Inflammatory macrophage (primary cell): ENCODE results near the gene TLE4.
"Not testable (repeated sequence)": the region's sequence is repeated elsewhere in the genome, so short reads cannot be mapped to it uniquely, and the experiment has no call there.

ENCODE experiments used
- DNase-seq, 2 donors: peaks; one replicate each; pipeline ENCODE4 v3.0.0-alpha.2; 2020 to 2022

The TLE4 gene

DNA sequence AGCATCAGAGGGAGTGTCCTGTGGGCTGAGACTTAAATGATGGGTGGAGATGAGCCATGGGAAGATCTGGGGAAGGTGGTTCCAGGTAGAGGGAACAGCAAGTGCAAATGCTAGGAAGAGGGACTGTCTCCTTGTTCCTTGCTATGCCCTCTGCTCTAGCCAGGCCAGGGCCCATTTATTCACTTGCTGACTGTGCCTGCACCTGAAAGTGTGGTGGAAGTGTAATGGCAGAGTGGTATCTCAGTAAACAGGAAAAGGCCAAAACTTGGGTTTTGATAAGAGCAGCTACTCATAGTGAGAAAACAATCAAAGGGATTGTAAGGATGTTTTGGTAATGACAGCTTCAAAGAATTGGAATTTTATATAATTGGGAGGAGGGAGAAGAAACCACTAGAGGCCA lies 32.4 kb downstream of the TLE4 start:
- no peak for DNase-seq

GRCh38 chr9:79604921-79605562 lies 33.3 kb downstream of the TLE4 start:
- no peak for DNase-seq

GRCh38 chr9:79606529-79606928 lies 34.8 kb downstream of the TLE4 start:
- not testable (repeated sequence) for DNase-seq

- no peak for DNase-seq
Measured at GRCh38 chr9:79609468-79610018, 37.8 kb downstream of the TLE4 start.

DNA sequence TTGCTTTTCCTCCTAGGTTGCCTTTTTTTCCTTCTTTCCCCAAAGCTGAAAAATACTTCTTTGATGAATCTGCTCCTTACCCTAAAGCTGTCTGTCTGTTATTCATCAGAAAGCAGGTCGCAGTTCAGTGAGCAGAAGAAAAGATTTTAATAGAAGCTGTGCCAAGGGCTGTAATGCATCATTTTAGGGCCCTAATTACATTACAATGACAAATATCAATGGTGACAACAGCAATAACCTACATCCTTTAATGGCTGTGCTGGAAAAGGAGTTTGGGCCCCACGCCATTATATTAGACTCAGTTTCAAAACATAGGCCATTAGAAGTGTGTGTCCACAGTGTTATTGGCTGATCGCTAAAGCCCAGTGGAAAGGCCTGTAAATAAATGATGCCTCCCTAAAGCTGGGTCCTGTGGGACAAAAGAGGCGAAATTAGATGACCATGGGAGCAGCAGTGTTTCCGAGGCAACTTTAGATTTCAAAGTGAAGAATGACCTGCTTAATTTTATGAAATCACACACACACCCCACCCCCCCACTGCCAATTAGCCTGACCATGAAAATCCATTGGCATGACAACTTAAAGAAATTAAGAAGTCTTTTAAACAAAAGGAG lies 38.4 kb downstream of the TLE4 start:
- no peak for DNase-seq

DNA sequence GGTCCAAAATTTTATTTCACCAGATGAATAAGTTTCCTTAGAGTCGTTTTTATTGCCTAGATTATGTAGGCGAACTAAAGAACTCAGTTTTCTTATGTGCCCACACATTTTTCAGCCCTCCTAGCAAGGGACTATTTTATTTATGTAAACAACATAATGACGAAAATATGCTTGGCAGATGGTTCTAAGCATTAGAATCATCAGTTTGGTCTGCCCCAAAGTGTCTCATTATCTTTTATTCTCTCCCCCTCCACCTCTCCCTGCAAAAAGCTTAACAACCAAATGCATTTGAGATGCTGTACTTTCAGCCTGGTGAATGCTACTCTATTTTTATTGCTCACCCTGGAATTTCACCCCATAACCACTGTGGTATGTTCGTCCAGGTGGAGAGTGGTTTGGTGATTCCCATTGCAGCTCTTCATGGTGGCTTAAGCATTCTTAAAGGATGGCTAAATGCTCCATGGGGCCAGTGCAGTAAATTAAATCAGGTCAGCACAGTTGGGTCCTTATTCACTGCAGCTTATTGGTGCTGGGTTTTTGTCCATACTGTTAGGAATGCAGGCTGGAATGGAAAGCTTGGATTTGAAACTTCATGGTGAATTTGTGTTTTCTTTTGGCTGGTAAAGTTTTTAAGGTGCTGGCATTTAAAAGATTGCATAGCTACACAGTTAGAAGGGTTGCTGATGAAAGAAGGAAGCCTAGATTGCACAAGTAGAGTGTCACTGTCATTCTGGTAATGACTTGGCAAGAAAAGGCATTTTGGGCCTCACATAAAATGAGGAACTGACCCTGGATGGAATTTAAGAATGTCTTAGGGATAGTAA lies 39.2 kb downstream of the TLE4 start:
- peak; percentile 91 to 95 for DNase-seq

DNA sequence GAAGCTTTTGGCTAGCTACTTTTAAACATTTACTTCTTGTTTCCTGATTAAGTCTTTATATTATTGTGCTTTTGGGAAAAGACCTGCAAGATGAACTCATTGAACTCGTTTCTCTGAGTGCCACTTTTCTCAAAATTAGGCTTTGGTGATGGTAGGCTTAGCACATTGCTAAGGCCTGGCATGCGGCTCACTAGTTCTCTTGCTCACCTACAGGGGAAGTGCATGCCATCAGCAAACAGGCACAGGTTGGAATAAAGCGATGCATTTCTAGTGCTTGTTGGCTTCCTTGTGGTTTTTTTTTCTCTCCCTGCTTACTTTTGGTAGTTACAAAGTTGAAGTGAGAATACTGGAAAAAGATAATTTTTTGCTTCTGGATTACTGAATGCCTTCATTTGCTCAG lies 41.4 kb downstream of the TLE4 start:
- no peak for DNase-seq

DNA sequence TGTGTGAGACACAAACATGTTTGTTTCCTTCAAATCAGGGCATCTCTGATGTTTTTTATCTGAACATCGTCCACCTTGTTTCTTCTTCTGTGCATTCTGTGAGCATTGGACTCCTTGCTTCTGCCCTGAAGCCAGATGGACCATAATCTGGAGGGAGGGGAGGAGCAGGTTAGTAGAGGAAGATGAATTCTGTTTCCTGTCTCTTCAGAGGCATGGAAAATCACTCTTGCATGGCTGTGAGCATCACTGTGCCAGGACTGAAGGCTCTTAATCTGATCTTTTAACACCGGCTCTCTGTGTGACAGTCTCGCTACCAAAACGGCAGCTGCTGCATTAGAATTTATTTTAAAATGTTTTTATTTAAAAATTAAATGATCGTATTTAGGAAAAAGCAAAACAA lies 43.3 kb downstream of the TLE4 start:
- DNase-seq, result no peak

GRCh38 chr9:79616013-79616412 lies 44.2 kb downstream of the TLE4 start:
- peak; percentile 32 to 50 for DNase-seq

- no peak for DNase-seq
Measured at GRCh38 chr9:79616971-79617370, 45.2 kb downstream of the TLE4 start.

- no peak for DNase-seq
Measured at GRCh38 chr9:79617395-79617794, 45.6 kb downstream of the TLE4 start.

DNA sequence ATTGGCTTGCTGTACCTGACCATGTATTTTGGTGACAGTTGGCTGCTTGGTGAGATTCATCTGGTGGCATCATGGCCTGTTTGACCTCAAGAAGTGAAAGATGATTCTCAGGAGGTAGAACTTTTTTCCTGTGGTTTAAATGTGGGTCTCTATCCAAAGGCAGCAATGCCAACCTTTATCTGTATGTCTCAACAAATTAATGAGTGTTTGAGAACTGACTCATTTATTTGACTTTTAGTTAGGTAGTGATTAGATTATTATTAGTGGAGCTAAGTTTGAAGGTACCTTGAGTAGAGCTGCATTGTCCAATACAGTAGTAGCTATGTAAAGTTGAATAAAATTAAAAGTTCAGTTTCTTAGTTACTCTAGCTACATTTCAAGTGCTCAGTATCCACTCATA lies 48.2 kb downstream of the TLE4 start:
- no peak for DNase-seq

DNA sequence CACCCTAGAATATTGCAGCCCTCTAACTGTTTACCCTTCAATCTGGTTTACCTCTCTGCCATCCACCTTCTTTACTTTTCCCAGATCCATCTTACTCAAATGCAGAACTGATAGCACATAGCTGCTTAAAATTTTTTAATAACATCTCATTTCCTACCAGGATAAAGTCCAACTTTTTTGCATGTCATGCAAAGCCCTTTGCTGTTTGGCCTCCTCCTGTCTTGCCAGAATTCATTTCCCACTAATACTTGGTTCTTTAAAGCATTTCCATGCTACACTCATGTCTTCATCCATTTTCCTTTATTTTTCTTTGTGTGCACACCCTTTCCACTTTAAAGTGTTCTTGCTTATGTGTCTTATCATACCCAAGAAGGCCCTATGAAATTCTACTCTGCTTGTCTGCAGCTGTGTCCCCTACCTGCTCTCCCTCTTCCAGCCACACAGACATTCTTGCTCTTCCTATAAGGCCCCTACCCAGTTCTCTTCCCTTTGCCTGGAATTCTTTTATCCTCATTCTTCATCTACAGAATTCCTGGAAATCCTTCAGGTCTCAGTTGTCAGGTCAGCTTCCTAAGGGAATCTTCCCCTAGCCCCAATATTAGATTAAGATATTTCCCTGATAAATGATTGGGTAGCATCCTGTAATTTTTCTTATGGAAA lies 50.3 kb downstream of the TLE4 start:
- no peak for DNase-seq

DNA sequence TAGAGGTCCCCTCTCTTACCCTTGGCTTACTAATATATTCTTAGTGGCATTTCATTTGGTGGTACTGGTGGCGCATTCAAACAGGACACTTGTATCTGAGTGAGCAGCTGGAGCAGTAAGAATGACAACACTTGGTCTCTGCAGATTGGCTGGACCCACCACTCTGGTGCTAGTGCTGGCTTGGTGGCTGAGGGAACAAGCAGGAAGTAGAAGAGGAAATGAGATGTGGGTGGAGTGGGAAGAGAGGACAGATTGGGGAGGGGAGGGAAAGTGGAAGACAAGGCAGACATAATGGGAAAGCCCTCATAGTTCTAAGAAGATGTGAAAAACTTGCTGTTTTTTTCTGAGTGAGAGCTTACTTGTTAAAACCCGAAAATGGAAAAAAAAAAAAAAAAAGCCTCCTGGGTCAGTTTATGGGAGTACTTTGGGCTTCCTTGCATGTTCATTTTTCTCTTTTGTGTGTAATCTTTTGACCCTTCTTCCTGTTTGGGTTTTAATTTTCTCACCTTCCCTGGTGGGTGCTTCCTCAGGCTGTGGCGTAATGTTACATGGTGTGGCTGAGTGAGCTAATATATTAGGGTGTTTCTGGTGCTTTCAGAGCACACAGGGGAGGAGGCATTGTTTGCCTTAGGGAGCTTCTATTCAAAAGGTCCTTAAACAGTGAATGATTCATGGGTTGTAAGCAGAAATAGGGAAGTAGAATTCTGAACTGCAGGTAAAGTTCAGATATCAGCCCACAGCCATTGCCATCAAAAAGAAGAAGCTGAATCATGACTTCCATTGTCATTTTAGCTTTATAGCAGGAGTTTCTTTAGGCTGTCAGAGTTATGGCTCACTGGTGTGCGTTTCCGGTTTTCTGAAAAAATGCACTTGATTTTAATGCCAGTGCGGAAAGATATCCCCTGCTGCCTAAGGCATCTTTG lies 52.3 kb downstream of the TLE4 start:
- DNase-seq, result peak; percentile 83 to 88

DNA sequence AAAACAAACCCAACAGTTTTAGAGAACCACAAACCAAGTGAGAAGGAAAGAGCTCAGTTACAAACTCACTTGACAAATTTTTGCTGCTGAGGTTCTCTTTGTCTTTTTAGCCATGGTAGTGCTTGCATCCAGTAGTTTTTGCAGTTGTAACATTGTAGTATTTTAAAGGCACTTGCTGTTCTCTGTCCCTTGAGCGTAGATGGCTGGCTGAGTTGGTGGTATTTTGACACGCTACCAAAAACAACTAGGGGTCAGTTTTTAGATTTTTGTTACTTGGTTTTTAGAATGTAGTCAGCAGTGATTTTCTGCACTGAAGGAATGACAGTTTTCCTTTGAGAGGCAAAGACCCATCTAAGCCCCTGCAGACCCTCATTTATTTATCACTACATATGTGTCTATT lies 58.0 kb downstream of the TLE4 start:
- no peak for DNase-seq

DNA sequence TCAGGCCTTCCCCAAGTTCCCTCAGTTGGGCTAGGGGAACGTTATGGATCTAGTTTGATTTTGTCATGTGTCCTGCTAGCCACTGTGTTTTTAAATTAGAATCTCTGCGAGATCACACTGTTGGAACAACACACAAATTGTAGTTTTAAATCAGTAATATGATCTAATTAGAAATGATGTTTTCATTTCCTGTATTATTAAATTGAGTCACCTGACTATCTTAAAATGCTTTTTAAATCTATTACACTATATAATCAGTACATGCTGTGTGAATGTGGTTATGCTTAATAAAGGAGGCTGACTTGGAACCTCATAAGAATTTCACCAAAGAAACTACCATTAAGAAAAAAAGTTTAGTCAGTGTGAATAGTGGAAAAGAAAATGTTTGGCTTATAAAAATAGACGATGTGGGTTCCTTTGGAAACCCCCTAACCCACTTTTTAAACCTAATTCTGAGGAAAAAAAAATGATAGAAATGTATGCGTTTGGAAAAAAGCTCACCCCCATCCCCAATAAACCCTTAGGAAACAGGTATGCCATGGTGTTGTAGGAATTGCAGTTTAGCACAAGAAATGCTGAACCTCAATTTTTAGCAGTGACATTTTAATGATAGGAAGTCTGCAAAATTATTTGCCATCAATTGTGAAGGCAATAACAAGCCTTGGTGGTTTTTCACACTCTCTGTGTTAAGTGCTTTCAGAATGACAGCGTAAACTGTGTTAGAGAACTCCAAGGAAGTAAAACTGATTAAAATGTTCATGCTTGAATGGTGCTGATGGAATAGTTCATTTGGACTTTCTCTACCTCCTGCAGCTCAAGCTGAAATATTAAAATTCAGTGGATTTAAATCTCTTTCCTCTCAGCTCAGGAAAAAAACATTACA lies 59.0 kb downstream of the TLE4 start:
- no peak for DNase-seq

GRCh38 chr9:79632060-79632459 lies 60.3 kb downstream of the TLE4 start:
- no peak for DNase-seq

GRCh38 chr9:79632705-79633104 lies 60.9 kb downstream of the TLE4 start:
- no peak for DNase-seq

DNA sequence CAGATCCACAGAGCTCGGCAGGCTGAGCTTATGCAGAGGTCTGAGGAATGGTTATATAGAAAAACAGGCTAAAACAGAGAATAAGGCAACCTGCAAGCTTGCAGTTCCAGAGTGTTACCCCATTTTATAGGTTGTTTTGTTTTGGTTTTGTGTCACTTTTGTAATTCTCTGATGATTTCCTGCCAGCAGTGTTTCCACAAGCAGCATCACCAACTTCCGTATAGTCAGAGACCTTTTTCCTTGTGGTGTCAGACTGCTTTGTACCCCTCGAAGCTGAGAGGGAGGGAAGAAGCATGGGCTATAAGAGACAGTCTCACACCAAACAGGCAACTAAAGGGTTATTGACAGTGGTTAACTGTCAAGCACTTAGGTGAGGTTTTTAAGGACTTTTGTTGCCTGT lies 61.8 kb downstream of the TLE4 start:
- DNase-seq, result no peak

- no peak for DNase-seq
Measured at GRCh38 chr9:79637177-79637925, 65.6 kb downstream of the TLE4 start.
